ENCODE results near the gene TMEM72.
"Not testable (repeated sequence)": the region's sequence is repeated elsewhere in the genome, so short reads cannot be mapped to it uniquely, and the experiment has no call there.

Gene TMEM72

GRCh38 chr10:44911081-44911540, at the start of gene TMEM72:
TMEM72 (plus strand) TSS chr10:44911337; CDS start chr10:44911513, 176 bp downstream.
- Histone ChIP-seq H3K4me1 (ENCODE audit: control insufficient read depth, low read depth, low read length) (peaks cover 13% of the 10 kb centered on the region), H3K9ac (ENCODE audit: low read length) (no peak within 1 kb of the TSS), H3K9me3 (ENCODE audit: control insufficient read depth, low read depth, low read length) (no peaks in the 10 kb centered on the region), H3K27ac (ENCODE audit: low read length) (no peak within 1 kb of the TSS), H3K36me3 (ENCODE audit: control insufficient read depth, low read depth, low read length) (no peaks in the 10 kb centered on the region), H3K27me3 (ENCODE audit: control insufficient read depth, insufficient read depth, low read length) (no peaks in the 10 kb centered on the region), H3K4me3 (ENCODE audit: low read length) (no peak within 1 kb of the TSS)

DNA sequence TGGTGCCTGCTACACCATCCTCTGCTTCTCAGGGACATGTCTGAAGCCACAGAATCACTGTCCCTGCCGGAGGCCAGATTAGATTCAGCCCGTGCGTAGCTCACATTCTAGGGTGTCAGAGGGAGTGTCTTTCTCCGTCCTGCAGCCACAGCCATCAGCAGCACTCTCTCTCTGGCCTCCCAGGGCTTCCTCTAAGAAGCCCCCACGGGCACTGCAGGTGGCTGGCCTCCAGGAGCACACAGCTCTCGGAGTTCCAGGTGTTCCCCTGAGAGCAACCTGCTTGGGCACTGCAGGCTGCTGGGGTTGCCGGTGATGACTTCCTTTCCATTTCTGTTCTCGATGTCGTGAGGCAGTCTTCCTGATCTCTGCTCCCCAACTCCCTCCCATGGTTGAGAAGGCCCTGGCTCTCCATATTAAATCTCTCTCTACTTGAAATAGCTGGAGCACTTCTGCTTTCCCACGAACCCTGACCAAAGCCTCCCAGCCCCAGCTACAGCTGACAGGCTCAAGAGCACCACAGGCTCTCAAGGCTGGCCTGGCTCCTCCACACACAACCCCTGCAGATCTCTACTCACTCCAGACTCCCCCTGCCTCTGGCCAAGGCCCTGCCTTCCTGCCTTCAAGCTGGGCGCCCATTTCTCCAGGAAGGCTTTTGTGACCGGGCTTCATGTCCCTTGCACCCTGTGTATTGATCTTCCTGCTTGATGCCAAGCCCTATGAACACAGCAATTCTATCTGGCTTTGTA, 49.0 kb upstream of the TMEM72 start:
- Histone ChIP-seq H3K4me1 (ENCODE audit: control insufficient read depth, low read depth, low read length) (peaks cover 24% of the 10 kb centered on the region), H3K9me3 (ENCODE audit: control insufficient read depth, low read depth, low read length) (no peaks in the 10 kb centered on the region), H3K36me3 (ENCODE audit: control insufficient read depth, low read depth, low read length) (no peaks in the 10 kb centered on the region), H3K9ac (ENCODE audit: low read length) (no peak overlapping the region), H3K4me3 (ENCODE audit: low read length) (no peak overlapping the region), H3K27ac (ENCODE audit: low read length) (no peak overlapping the region), H3K27me3 (ENCODE audit: control insufficient read depth, insufficient read depth, low read length) (peaks cover 40% of the 10 kb centered on the region)

- Histone ChIP-seq H3K27me3 (ENCODE audit: control insufficient read depth, insufficient read depth, low read length) (peaks cover 40% of the 10 kb centered on the region), H3K4me3 (ENCODE audit: low read length) (no peak overlapping the region), H3K9me3 (ENCODE audit: control insufficient read depth, low read depth, low read length) (no peaks in the 10 kb centered on the region), H3K9ac (ENCODE audit: low read length) (no peak overlapping the region), H3K36me3 (ENCODE audit: control insufficient read depth, low read depth, low read length) (no peaks in the 10 kb centered on the region), H3K4me1 (ENCODE audit: control insufficient read depth, low read depth, low read length) (peaks cover 20% of the 10 kb centered on the region), H3K27ac (ENCODE audit: low read length) (no peak overlapping the region)
Observed at GRCh38 chr10:44862924-44863323, 48.2 kb upstream of the TMEM72 start.

- Histone ChIP-seq H3K27me3 (ENCODE audit: control insufficient read depth, insufficient read depth, low read length) (peaks cover 40% of the 10 kb centered on the region), H3K4me1 (ENCODE audit: control insufficient read depth, low read depth, low read length) (peaks cover 16% of the 10 kb centered on the region), H3K27ac (ENCODE audit: low read length) (no peak overlapping the region), H3K36me3 (ENCODE audit: control insufficient read depth, low read depth, low read length) (no peaks in the 10 kb centered on the region), H3K4me3 (ENCODE audit: low read length) (no peak overlapping the region), H3K9me3 (ENCODE audit: control insufficient read depth, low read depth, low read length) (no peaks in the 10 kb centered on the region), H3K9ac (ENCODE audit: low read length) (no peak overlapping the region)
Observed at GRCh38 chr10:44863344-44864047, 47.6 kb upstream of the TMEM72 start.

- no peaks in the 10 kb centered on the region for H3K36me3 ChIP-seq (ENCODE audit: control insufficient read depth, low read depth, low read length)
- H3K4me1 ChIP-seq (ENCODE audit: control insufficient read depth, low read depth, low read length): peaks cover 16% of the 10 kb centered on the region
- H3K27ac ChIP-seq (ENCODE audit: low read length): no peak overlapping the region
- peaks cover 40% of the 10 kb centered on the region for H3K27me3 ChIP-seq (ENCODE audit: control insufficient read depth, insufficient read depth, low read length)
- H3K9ac ChIP-seq (ENCODE audit: low read length): peak overlapping the region; percentile 81
- peak overlapping the region; percentile 79 for H3K4me3 ChIP-seq (ENCODE audit: low read length)
- H3K9me3 ChIP-seq (ENCODE audit: control insufficient read depth, low read depth, low read length): no peaks in the 10 kb centered on the region
Observed at GRCh38 chr10:44864051-44864450, 47.1 kb upstream of the TMEM72 start.

DNA sequence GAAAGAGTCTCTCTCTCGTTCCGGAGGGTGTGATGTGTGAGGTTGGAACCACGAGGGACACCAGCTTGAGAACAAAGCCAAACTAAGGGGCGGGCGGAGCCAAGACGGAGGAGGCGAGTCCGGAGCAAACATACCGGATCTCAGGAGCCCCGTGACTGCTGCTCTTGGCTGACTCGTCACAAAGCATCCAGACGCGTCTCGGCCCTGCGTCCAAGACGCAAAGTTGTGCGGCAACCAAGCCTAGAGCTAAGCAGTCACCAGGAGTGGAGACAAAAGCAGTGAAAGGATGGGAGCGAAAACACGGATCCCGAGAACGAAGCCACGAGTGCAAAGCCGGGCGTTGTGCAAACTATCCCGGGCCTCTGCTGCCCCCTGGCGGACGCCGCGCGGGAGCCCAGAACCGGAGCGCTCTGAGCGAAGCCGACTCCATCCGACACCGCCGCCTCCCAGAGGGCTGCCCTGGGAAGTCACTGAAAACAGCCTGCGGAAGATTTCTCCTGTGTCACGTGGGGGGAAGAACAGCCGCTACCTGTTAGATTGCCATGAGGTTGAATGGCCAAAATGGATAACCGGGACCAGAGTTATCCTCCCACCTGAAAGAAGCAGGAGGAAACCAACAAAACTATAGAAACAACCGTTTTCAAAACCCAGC, 46.4 kb upstream of the TMEM72 start:
- H3K27me3 ChIP-seq (ENCODE audit: control insufficient read depth, insufficient read depth, low read length): peaks cover 40% of the 10 kb centered on the region
- no peaks in the 10 kb centered on the region for H3K9me3 ChIP-seq (ENCODE audit: control insufficient read depth, low read depth, low read length)
- H3K36me3 ChIP-seq (ENCODE audit: control insufficient read depth, low read depth, low read length): no peaks in the 10 kb centered on the region
- H3K27ac ChIP-seq (ENCODE audit: low read length): no peak overlapping the region
- H3K9ac ChIP-seq (ENCODE audit: low read length): peak overlapping the region; percentile 81
- H3K4me1 ChIP-seq (ENCODE audit: control insufficient read depth, low read depth, low read length): peaks cover 16% of the 10 kb centered on the region
- H3K4me3 ChIP-seq (ENCODE audit: low read length): peak overlapping the region; percentile 79

DNA sequence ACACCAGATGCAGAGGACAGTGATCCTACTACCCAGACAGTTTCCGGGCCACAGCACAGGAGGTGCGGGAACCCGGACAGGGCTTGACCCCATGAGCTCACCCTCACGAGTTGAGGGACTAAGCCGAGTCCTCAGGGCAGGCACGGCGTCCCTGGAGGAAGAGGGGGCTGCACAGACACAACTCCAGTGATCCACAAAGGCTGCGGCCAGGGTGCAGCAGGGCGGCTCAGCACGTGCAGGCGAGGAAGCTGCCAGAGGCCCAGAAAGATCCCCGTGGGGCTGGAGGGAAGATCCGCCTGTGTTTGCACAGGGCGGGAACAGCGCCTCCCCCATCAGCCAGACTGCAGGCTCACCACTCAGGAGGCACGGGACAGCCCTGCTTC, 45.9 kb upstream of the TMEM72 start:
- no peak overlapping the region for H3K9ac ChIP-seq (ENCODE audit: low read length)
- H3K36me3 ChIP-seq (ENCODE audit: control insufficient read depth, low read depth, low read length): no peaks in the 10 kb centered on the region
- peaks cover 16% of the 10 kb centered on the region for H3K4me1 ChIP-seq (ENCODE audit: control insufficient read depth, low read depth, low read length)
- H3K27me3 ChIP-seq (ENCODE audit: control insufficient read depth, insufficient read depth, low read length): peaks cover 40% of the 10 kb centered on the region
- H3K27ac ChIP-seq (ENCODE audit: low read length): no peak overlapping the region
- H3K9me3 ChIP-seq (ENCODE audit: control insufficient read depth, low read depth, low read length): no peaks in the 10 kb centered on the region
- H3K4me3 ChIP-seq (ENCODE audit: low read length): peak overlapping the region; percentile 79

DNA sequence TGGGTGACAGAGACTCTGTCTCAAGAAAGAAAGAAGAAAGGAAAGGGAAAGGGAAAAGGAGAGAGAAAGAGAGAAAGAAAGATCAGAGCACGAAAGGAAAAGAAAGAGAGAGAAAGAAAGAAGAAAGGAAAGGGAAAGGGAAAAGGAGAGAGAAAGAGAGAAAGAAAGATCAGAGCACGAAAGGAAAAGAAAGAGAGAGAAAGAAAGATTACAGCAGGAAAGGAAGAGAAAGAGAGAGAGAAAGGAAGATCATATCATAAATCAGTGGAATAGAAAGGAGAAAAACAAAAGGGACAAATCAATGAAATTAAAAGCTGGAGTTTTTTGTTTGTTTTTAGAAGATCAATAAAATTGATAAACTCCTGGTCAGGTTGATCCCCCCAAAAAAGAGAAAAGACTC, 44.8 kb upstream of the TMEM72 start:
- not testable (repeated sequence) for H3K9ac ChIP-seq (ENCODE audit: low read length); H3K4me3 ChIP-seq (ENCODE audit: low read length)
- peaks cover 40% of the 10 kb centered on the region for H3K27me3 ChIP-seq (ENCODE audit: control insufficient read depth, insufficient read depth, low read length)

DNA sequence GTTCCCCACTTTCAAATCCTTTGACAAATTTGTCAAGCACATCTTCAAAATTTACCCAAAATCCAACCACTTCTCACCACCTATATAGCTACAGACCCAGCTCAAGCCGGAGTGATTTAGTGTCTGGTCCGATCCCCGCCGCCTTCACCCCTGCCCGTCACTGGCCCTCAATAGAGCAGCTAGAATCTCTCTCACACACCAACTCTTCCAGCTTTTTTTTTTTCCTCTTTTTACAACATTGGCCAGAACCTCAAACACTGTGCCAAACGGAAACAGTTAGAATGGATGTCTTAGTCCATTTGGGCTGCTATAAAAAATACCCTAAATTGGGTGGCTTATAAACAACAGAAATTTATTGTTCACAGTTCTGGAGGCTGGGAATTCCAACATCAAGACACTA, 41.1 kb upstream of the TMEM72 start:
- no peaks in the 10 kb centered on the region for H3K36me3 ChIP-seq (ENCODE audit: control insufficient read depth, low read depth, low read length)
- peaks cover 3% of the 10 kb centered on the region for H3K4me1 ChIP-seq (ENCODE audit: control insufficient read depth, low read depth, low read length)
- no peak overlapping the region for H3K4me3 ChIP-seq (ENCODE audit: low read length)
- no peak overlapping the region for H3K27ac ChIP-seq (ENCODE audit: low read length)
- no peak overlapping the region for H3K9ac ChIP-seq (ENCODE audit: low read length)
- no peaks in the 10 kb centered on the region for H3K9me3 ChIP-seq (ENCODE audit: control insufficient read depth, low read depth, low read length)
- peaks cover 14% of the 10 kb centered on the region for H3K27me3 ChIP-seq (ENCODE audit: control insufficient read depth, insufficient read depth, low read length)

More for the DNA sequence above, 44.8 kb upstream of the TMEM72 start:
- peaks cover 16% of the 10 kb centered on the region for H3K4me1 ChIP-seq (ENCODE audit: control insufficient read depth, low read depth, low read length)
- not testable (repeated sequence) for H3K27ac ChIP-seq (ENCODE audit: low read length); H3K36me3 ChIP-seq (ENCODE audit: control insufficient read depth, low read depth, low read length); H3K9me3 ChIP-seq (ENCODE audit: control insufficient read depth, low read depth, low read length)

GRCh38 chr10:44873160-44873559, 38.0 kb upstream of the TMEM72 start:
- H3K36me3 ChIP-seq (ENCODE audit: control insufficient read depth, low read depth, low read length): no peaks in the 10 kb centered on the region
- H3K4me1 ChIP-seq (ENCODE audit: control insufficient read depth, low read depth, low read length): no peaks in the 10 kb centered on the region
- no peak overlapping the region for H3K4me3 ChIP-seq (ENCODE audit: low read length)
- no peaks in the 10 kb centered on the region for H3K9me3 ChIP-seq (ENCODE audit: control insufficient read depth, low read depth, low read length)
- no peak overlapping the region for H3K9ac ChIP-seq (ENCODE audit: low read length)
- no peaks in the 10 kb centered on the region for H3K27me3 ChIP-seq (ENCODE audit: control insufficient read depth, insufficient read depth, low read length)
- H3K27ac ChIP-seq (ENCODE audit: low read length): no peak overlapping the region

DNA sequence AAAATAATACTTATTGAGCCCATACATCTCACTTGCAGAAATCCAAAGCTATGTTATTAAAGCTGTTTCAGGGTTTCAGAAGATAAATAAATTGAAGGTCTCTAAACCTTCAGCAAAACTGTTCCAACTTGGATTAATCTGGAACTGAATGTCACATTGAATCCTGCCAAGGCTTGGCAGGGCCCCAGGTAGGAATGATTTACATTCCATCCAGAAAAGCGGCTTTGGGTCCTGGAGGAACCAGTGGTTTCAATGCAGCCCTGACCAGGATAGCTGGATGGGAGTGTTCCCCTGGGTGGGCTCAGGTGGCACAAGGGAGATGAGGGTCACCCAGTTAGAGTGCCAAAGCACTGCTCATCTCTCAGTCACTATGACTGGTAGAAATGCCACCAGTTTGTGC, 37.0 kb upstream of the TMEM72 start:
- Histone ChIP-seq H3K27ac (ENCODE audit: low read length) (no peak overlapping the region), H3K27me3 (ENCODE audit: control insufficient read depth, insufficient read depth, low read length) (peaks cover under 1% of the 10 kb centered on the region), H3K9ac (ENCODE audit: low read length) (no peak overlapping the region), H3K36me3 (ENCODE audit: control insufficient read depth, low read depth, low read length) (no peaks in the 10 kb centered on the region), H3K9me3 (ENCODE audit: control insufficient read depth, low read depth, low read length) (no peaks in the 10 kb centered on the region), H3K4me3 (ENCODE audit: low read length) (no peak overlapping the region), H3K4me1 (ENCODE audit: control insufficient read depth, low read depth, low read length) (peaks cover 4% of the 10 kb centered on the region)

All from iPS-18a (cell line).